Measurements from ENCODE around the gene MRPL48.

DNA sequence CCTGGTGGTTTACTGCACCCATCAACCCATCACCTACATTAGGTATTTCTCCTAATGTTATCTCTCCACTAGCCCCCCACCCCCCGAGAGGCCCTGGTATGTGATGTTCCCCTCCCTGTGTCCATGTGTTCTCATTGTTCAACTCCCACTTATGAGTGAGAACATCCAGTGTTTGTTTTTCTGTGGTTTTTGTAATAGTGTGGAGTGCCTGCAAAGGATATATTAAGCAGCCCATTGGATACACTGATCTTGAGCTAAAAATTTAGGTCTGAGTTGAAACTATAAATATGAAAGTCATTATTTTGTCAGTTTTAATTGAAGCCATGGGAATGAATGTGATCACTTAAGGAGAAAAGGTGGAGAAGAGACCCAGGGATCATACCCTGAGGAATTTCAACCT lies 23.0 kb downstream of the MRPL48 start:
- TF ChIP-seq, protein P1, sequence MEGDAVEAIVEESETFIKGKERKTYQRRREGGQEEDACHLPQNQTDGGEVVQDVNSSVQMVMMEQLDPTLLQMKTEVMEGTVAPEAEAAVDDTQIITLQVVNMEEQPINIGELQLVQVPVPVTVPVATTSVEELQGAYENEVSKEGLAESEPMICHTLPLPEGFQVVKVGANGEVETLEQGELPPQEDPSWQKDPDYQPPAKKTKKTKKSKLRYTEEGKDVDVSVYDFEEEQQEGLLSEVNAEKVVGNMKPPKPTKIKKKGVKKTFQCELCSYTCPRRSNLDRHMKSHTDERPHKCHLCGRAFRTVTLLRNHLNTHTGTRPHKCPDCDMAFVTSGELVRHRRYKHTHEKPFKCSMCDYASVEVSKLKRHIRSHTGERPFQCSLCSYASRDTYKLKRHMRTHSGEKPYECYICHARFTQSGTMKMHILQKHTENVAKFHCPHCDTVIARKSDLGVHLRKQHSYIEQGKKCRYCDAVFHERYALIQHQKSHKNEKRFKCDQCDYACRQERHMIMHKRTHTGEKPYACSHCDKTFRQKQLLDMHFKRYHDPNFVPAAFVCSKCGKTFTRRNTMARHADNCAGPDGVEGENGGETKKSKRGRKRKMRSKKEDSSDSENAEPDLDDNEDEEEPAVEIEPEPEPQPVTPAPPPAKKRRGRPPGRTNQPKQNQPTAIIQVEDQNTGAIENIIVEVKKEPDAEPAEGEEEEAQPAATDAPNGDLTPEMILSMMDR (IDR thresholded peaks at IDR 0.05; ENCODE audit: control extremely low read depth in 1 of 3, insufficient read depth in 1 of 3, low read depth in 1 of 3, low read length in 3 of 3) = no peak
- no peak for TF ChIP-seq POLR2A (IDR thresholded peaks at IDR 0.05; ENCODE audit: control extremely low read depth in 1 of 2, low read depth in 2 of 2, low read length in 2 of 2)
- TF ChIP-seq, protein P2, sequence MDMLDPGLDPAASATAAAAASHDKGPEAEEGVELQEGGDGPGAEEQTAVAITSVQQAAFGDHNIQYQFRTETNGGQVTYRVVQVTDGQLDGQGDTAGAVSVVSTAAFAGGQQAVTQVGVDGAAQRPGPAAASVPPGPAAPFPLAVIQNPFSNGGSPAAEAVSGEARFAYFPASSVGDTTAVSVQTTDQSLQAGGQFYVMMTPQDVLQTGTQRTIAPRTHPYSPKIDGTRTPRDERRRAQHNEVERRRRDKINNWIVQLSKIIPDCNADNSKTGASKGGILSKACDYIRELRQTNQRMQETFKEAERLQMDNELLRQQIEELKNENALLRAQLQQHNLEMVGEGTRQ (IDR thresholded peaks at IDR 0.05; ENCODE audit: low read length) = no peak
- TF ChIP-seq EZH2 (IDR thresholded peaks at IDR 0.05; ENCODE audit: low read depth, low read length, severe bottlenecking) = no peak
- TF ChIP-seq, protein P3, sequence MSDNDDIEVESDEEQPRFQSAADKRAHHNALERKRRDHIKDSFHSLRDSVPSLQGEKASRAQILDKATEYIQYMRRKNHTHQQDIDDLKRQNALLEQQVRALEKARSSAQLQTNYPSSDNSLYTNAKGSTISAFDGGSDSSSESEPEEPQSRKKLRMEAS (IDR thresholded peaks at IDR 0.05) = no peak
- no peak for TF ChIP-seq JUND (IDR thresholded peaks at IDR 0.05; ENCODE audit: low read length)
- no peak for TF ChIP-seq TAF7 (optimal IDR thresholded peaks at IDR 0.05; ENCODE audit: borderline replicate concordance, low read depth, low read length)
- no peak for TF ChIP-seq ASH2L (IDR thresholded peaks at IDR 0.05; ENCODE audit: low read length)
- TF ChIP-seq RFX5 (IDR thresholded peaks at IDR 0.05; ENCODE audit: borderline replicate concordance, low read depth, low read length) = no peak
